Measurements from ENCODE around the gene TRA2A. TPM values are rescaled to one million over a fixed set of nuclear protein-coding genes. Genes with fewer than 3 reads are reported as not detected.

The TRA2A gene
- total and polyA plus RNA-seq, 12 donors = 13.2 to 190 (median 62.5) TPM

GRCh38 chr7:23486002-23486773 is 45.6 kb downstream of the TRA2A start:
- WGBS, 4 donors = 82 to 85% (median 84%) methylated on average over 13 of the region's 13 CpGs
- Histone ChIP-seq H3K27me3 (peaks cover 15% of the 10 kb centered on the region), H3K27ac (no peak overlapping the region), H3K9me3 (replicated peaks in 1 of 3) (no peaks in the 10 kb centered on the region), H3K4me3 (no peak overlapping the region), H3K36me3 (replicated peaks in 1 of 2) (no peaks in the 10 kb centered on the region), H3K4me1 (replicated peaks in 1 of 2) (no peaks in the 10 kb centered on the region)
- DNase-seq = no peak
- TF ChIP-seq POLR2A (IDR thresholded peaks at IDR 0.05) (no peak), CTCF (IDR thresholded peaks at IDR 0.05) (no peak)
- intact Hi-C loops (cut with DNase I) = no loop called here

GRCh38 chr7:23482686-23483085 is 49.1 kb downstream of the TRA2A start:
- no peak for TF ChIP-seq POLR2A (IDR thresholded peaks at IDR 0.05)
- no peak for TF ChIP-seq CTCF (IDR thresholded peaks at IDR 0.05)
- no peak overlapping the region for H3K4me3 ChIP-seq
- intact Hi-C loops (cut with DNase I) = no loop called here
- H3K9me3 ChIP-seq (replicated peaks in 1 of 3) = no peaks in the 10 kb centered on the region
- WGBS, 4 donors = 90 to 97% (median 94%) methylated on average over 4 of the region's 4 CpGs
- no peaks in the 10 kb centered on the region for H3K4me1 ChIP-seq (replicated peaks in 1 of 2)
- peaks cover 45% of the 10 kb centered on the region for H3K27me3 ChIP-seq
- no peak overlapping the region for H3K27ac ChIP-seq
- no peak for DNase-seq
- no peaks in the 10 kb centered on the region for H3K36me3 ChIP-seq (replicated peaks in 1 of 2)

- WGBS, 4 donors = 70 to 82% (median 72%) methylated on average over 6 of the region's 6 CpGs
Measured at GRCh38 chr7:23477962-23478866, 53.6 kb downstream of the TRA2A start.

More at GRCh38 chr7:23477962-23478866, 53.6 kb downstream of the TRA2A start:
- Histone ChIP-seq H3K36me3 (replicated peaks in 1 of 2) (no peaks in the 10 kb centered on the region), H3K27ac (no peak overlapping the region), H3K4me3 (no peak overlapping the region), H3K9me3 (replicated peaks in 1 of 3) (no peaks in the 10 kb centered on the region), H3K27me3 (peaks cover 89% of the 10 kb centered on the region), H3K4me1 (replicated peaks in 1 of 2) (peaks cover 0 to 9% of the 10 kb centered on the region in 2 donors)
- intact Hi-C loops (cut with DNase I) = no loop called here
- TF ChIP-seq POLR2A (IDR thresholded peaks at IDR 0.05) (no peak), CTCF (IDR thresholded peaks at IDR 0.05) (no peak)
- DNase-seq = no peak
